OCI-LY3 (cell line): ENCODE measurements around the gene ZNF277.

Source experiments
- H2AFZ ChIP-seq: fragments of 200-600, 300-600 bp; shearing (Covaris generic); 2 replicates; pipeline ENCODE4 v1.6.0; 2014; ENCODE audit warnings: antibody characterized with exemption, low read depth, low read length
- H3K27ac ChIP-seq: fragments of 200-600, 300-600 bp; sonication (generic); 2 replicates; pipeline ENCODE4 v1.5.1; 2014; ENCODE audit warnings: mild to moderate bottlenecking, low read length, moderate library complexity, mixed read lengths
- H3K27me3 ChIP-seq: fragments of 200-600, 300-600 bp; sonication (generic); 2 replicates; pipeline ENCODE4 v1.6.1; 2014; ENCODE audit warnings: low read depth, low read length, mixed read lengths
- H3K36me3 ChIP-seq: fragments of 200-600, 300-600 bp; sonication (generic); replicated peaks from 2 replicates; pipeline ENCODE3; 2014; ENCODE audit warnings: low read depth, low read length, mixed read lengths
- H3K4me1 ChIP-seq: fragments of 300-600, 200-600 bp; sonication (generic); 2 replicates; pipeline ENCODE4 v1.6.1; 2014; ENCODE audit warnings: low read length, mixed read lengths
- H3K4me2 ChIP-seq: fragments of 200-600, 300-600 bp; sonication (generic); 2 replicates; pipeline ENCODE4 v1.6.1; 2014; ENCODE audit warnings: low read length, mixed read lengths
- H3K4me3 ChIP-seq: fragments of 300-600, 200-600 bp; sonication (generic); 2 replicates; pipeline ENCODE4 v1.5.1; 2014; ENCODE audit warnings: antibody characterized with exemption, mild to moderate bottlenecking, low read length, moderate library complexity
- H3K79me2 ChIP-seq: fragments of 300-600, 200-600 bp; shearing (Covaris generic); 2 replicates; pipeline ENCODE4 v1.6.1; 2014; ENCODE audit warnings: mild to moderate bottlenecking, low read length, mixed read lengths
- H3K9ac ChIP-seq: fragments of 300-600, 200-600 bp; shearing (Covaris generic); 2 replicates; pipeline ENCODE4 v1.6.0; 2014; ENCODE audit warnings: mild to moderate bottlenecking, low read length, moderate library complexity
- H3K9me3 ChIP-seq: fragments of 200-600, 300-600 bp; shearing (Covaris generic); 2 replicates; pipeline ENCODE4 v1.6.1; 2014; ENCODE audit warnings: low read length, mixed read lengths; ENCODE audit not compliant: insufficient read depth
- H4K20me1 ChIP-seq: fragments of 200-600, 300-600 bp; sonication (generic); 2 replicates; pipeline ENCODE4 v1.6.1; 2016; ENCODE audit warnings: low read length, mixed read lengths; ENCODE audit not compliant: insufficient read depth
- CTCF ChIP-seq: fragments of 200-600, 300-600 bp; sonication (generic); IDR thresholded peaks from 2 replicates; pipeline ENCODE4 v1.5.1; 2014; ENCODE audit warnings: antibody characterized with exemption, low read length, low read depth
- EZH2phosphoT487 ChIP-seq: fragments of 200-600 bp; shearing (Covaris generic); IDR thresholded peaks from 2 replicates; pipeline ENCODE4 v1.6.1; 2018; ENCODE audit warnings: antibody characterized with exemption, mixed run types, low read depth

ZNF277 gene

GRCh38 chr7:112201839-112202238, 4.7 kb upstream of the ZNF277 start:
- Histone ChIP-seq H3K9me3 (no peaks in the 10 kb centered on the region), H3K36me3 (no peaks in the 10 kb centered on the region), H3K79me2 (peaks cover 3% of the 10 kb centered on the region), H3K9ac (no peak overlapping the region), H3K27ac (no peak overlapping the region), H3K4me1 (peaks cover 16% of the 10 kb centered on the region), H2AFZ (no peak overlapping the region), H3K27me3 (peaks cover 18% of the 10 kb centered on the region), H3K4me2 (no peak overlapping the region), H3K4me3 (no peak overlapping the region), H4K20me1 (no peaks in the 10 kb centered on the region)
- no peak for TF ChIP-seq CTCF
- TF ChIP-seq EZH2phosphoT487: no peak

GRCh38 chr7:112202816-112203215, 3.7 kb upstream of the ZNF277 start:
- H3K4me2 ChIP-seq: no peak overlapping the region
- no peak overlapping the region for H3K27ac ChIP-seq
- H3K4me1 ChIP-seq: peaks cover 20% of the 10 kb centered on the region
- H4K20me1 ChIP-seq: no peaks in the 10 kb centered on the region
- H3K9me3 ChIP-seq: no peaks in the 10 kb centered on the region
- no peak overlapping the region for H2AFZ ChIP-seq
- no peak for TF ChIP-seq EZH2phosphoT487
- TF ChIP-seq CTCF: no peak
- H3K9ac ChIP-seq: no peak overlapping the region
- no peak overlapping the region for H3K4me3 ChIP-seq
- H3K36me3 ChIP-seq: no peaks in the 10 kb centered on the region
- peaks cover 12% of the 10 kb centered on the region for H3K79me2 ChIP-seq
- H3K27me3 ChIP-seq: peaks cover 18% of the 10 kb centered on the region

GRCh38 chr7:112203365-112203739, 3.1 kb upstream of the ZNF277 start:
- Histone ChIP-seq H3K4me3 (no peak overlapping the region), H3K27me3 (peaks cover 18% of the 10 kb centered on the region), H3K36me3 (no peaks in the 10 kb centered on the region), H2AFZ (no peak overlapping the region), H3K9ac (no peak overlapping the region), H3K79me2 (peaks cover 15% of the 10 kb centered on the region), H3K9me3 (no peaks in the 10 kb centered on the region), H3K4me2 (no peak overlapping the region), H3K27ac (no peak overlapping the region), H3K4me1 (peaks cover 20% of the 10 kb centered on the region), H4K20me1 (no peaks in the 10 kb centered on the region)
- TF ChIP-seq EZH2phosphoT487 (no peak), CTCF (no peak)

GRCh38 chr7:112204499-112205342, 1.8 kb upstream of the ZNF277 start:
- Histone ChIP-seq H3K27me3 (peaks cover 18% of the 10 kb centered on the region), H3K4me1 (peaks cover 20% of the 10 kb centered on the region), H3K36me3 (no peaks in the 10 kb centered on the region), H3K79me2 (peaks cover 19% of the 10 kb centered on the region), H3K4me2 (peak overlapping the region; percentile 99), H4K20me1 (no peaks in the 10 kb centered on the region), H2AFZ (peak overlapping the region; percentile 79), H3K4me3 (peak overlapping the region; percentile 95), H3K9me3 (no peaks in the 10 kb centered on the region), H3K27ac (no peak overlapping the region), H3K9ac (peak overlapping the region; percentile 68)
- TF ChIP-seq CTCF: no peak
- no peak for TF ChIP-seq EZH2phosphoT487
